Esophagus squamous epithelium (tissue), 5 donors: ENCODE measurements around the gene CDH18. TPM values are rescaled to one million over a fixed set of nuclear protein-coding genes. Genes with fewer than 3 reads are reported as not detected.

Experiments
- DNase-seq: peaks from one replicate; lab custom pipeline; 2025; lab: John Stamatoyannopoulos, UW
- H3K27ac ChIP-seq, 4 donors: fragments of 200-600 bp; sonication (generic); one replicate each; pipeline ENCODE4 v1.5.1; 2016 to 2019; ENCODE audit warnings: mild to moderate bottlenecking in 1 of 4
- H3K27me3 ChIP-seq, 4 donors: fragments of 200-600 bp; sonication (generic); 1 replicate in 3 of 4; 2 replicates in 1 of 4; pipeline versions ENCODE4 v1.5.1 to v1.6.0; 2017 to 2021; ENCODE audit warnings: antibody characterized with exemption in 1 of 4
- H3K36me3 ChIP-seq, 3 donors: fragments of 200-600 bp; sonication (generic); one replicate each; pipeline ENCODE4 v1.5.1; 2016 to 2019
- H3K4me1 ChIP-seq, 3 donors: fragments of 200-600 bp; sonication (generic); one replicate each; pipeline ENCODE4 v1.5.1; 2017 to 2019
- H3K4me3 ChIP-seq, 4 donors: fragments of 200-600 bp; sonication (generic); 1 replicate in 3 of 4; 2 replicates in 1 of 4; pipeline ENCODE4 v1.5.1; 2016 to 2019; ENCODE audit warnings: mild to moderate bottlenecking in 2 of 4, moderate library complexity in 1 of 4
- H3K9me3 ChIP-seq, 3 donors: fragments of 200-600 bp; sonication (generic); one replicate each; pipeline ENCODE4 v1.5.1; 2016 to 2019
- CTCF ChIP-seq, 6 experiments: fragments of 450-650 bp in 4 of 6; fragments of 200-600 bp in 2 of 6; sonication (generic) in 2 of 6; IDR thresholded peaks; one replicate each; pipeline ENCODE4 v1.5.1; 2016 to 2019; ENCODE audit warnings: antibody characterized with exemption in 6 of 6, mild to moderate bottlenecking in 4 of 6, moderate library complexity in 4 of 6
- POLR2A ChIP-seq, 4 donors: fragments of 450-650 bp; IDR thresholded peaks; one replicate each; pipeline ENCODE4 v1.6.1; 2017; ENCODE audit warnings: antibody characterized with exemption in 4 of 4, mild to moderate bottlenecking in 4 of 4, moderate library complexity in 3 of 4
- WGBS, 2 donors: methylation state at CpG; one replicate each; pipeline ENCODE4 v1.1.5; 2018; 5-methylcytosine and 5-hydroxymethylcytosine counted together
- intact Hi-C: fragments of 100-400 bp; cut with DNase I; formaldehyde crosslinking; loops from one replicate; pipeline ENCODE4 v1.15.0; 2022
- total RNA-seq, 4 donors: library from RNA; depleted of rRNA; stranded (reverse); fragments of >200 nt; gene quantifications; one replicate each; pipeline ENCODE4 v1.1.0, GENCODE V29; 2016
- donor health status: DM: yes; HTN: yes; CAD: no.

Gene CDH18
- total RNA-seq, 4 donors from 2014 or later = not detected

- no peak for DNase-seq
- no peak for TF ChIP-seq CTCF (IDR thresholded peaks at IDR 0.05)
- TF ChIP-seq POLR2A (IDR thresholded peaks at IDR 0.05) = no peak
- Histone ChIP-seq H3K4me1 (no peaks in the 10 kb centered on the region), H3K36me3 (no peaks in the 10 kb centered on the region), H3K27ac (no peak overlapping the region), H3K4me3 (no peak overlapping the region), H3K27me3 (no peaks in the 10 kb centered on the region), H3K9me3 (no peaks in the 10 kb centered on the region)
- 49 to 66% methylated on average over 2 of the region's 2 CpGs for WGBS, 2 donors
- intact Hi-C loops = no loop called here
These were observed 121.9 kb downstream of the CDH18 start for GRCh38 chr5:19866090-19866450.

- Histone ChIP-seq H3K4me3 (no peak overlapping the region), H3K9me3 (no peaks in the 10 kb centered on the region), H3K27ac (no peak overlapping the region), H3K27me3 (no peaks in the 10 kb centered on the region), H3K4me1 (no peaks in the 10 kb centered on the region), H3K36me3 (no peaks in the 10 kb centered on the region)
- no peak for TF ChIP-seq CTCF (IDR thresholded peaks at IDR 0.05)
- no peak for TF ChIP-seq POLR2A (IDR thresholded peaks at IDR 0.05)
- WGBS, 2 donors = 57 to 58% methylated on average over 6 of the region's 6 CpGs
- no peak for DNase-seq
- intact Hi-C loops = no loop called here
These were observed 122.5 kb downstream of the CDH18 start for GRCh38 chr5:19865336-19866089.

GRCh38 chr5:19862711-19863110 is 125.3 kb downstream of the CDH18 start:
- WGBS, 2 donors = 72 to 73% methylated on average over 3 of the region's 3 CpGs
- intact Hi-C loops = no loop called here

GRCh38 chr5:19859020-19859419 is 129.0 kb downstream of the CDH18 start:
- 80 to 82% methylated on average over 3 of the region's 3 CpGs for WGBS, 2 donors
- Histone ChIP-seq H3K27me3 (no peaks in the 10 kb centered on the region), H3K4me1 (no peaks in the 10 kb centered on the region), H3K4me3 (no peak overlapping the region), H3K27ac (no peak overlapping the region), H3K36me3 (no peaks in the 10 kb centered on the region), H3K9me3 (no peaks in the 10 kb centered on the region)
- TF ChIP-seq POLR2A (IDR thresholded peaks at IDR 0.05) (no peak), CTCF (IDR thresholded peaks at IDR 0.05) (no peak)
- no peak for DNase-seq
- intact Hi-C loops = no loop called here

More at GRCh38 chr5:19862711-19863110, 125.3 kb downstream of the CDH18 start:
- TF ChIP-seq POLR2A (IDR thresholded peaks at IDR 0.05) (no peak), CTCF (IDR thresholded peaks at IDR 0.05) (no peak)
- H3K4me1 ChIP-seq = no peaks in the 10 kb centered on the region
- no peak overlapping the region for H3K27ac ChIP-seq
- no peaks in the 10 kb centered on the region for H3K9me3 ChIP-seq
- no peak for DNase-seq
- H3K4me3 ChIP-seq = no peak overlapping the region
- no peaks in the 10 kb centered on the region for H3K27me3 ChIP-seq
- no peaks in the 10 kb centered on the region for H3K36me3 ChIP-seq

- Histone ChIP-seq H3K27me3 (no peaks in the 10 kb centered on the region), H3K36me3 (no peaks in the 10 kb centered on the region), H3K27ac (no peak overlapping the region), H3K4me1 (no peaks in the 10 kb centered on the region), H3K9me3 (no peaks in the 10 kb centered on the region), H3K4me3 (no peak overlapping the region)
- no peak for TF ChIP-seq POLR2A (IDR thresholded peaks at IDR 0.05)
- TF ChIP-seq CTCF (IDR thresholded peaks at IDR 0.05) = no peak
- no peak for DNase-seq
- intact Hi-C loops = no loop called here
- WGBS, 2 donors = 46 to 50% methylated on average over 3 of the region's 3 CpGs
These were observed 132.1 kb downstream of the CDH18 start for GRCh38 chr5:19855931-19856330.
